GM23248 (cell line): ENCODE results near the gene B3GNT5. TPM values are rescaled to one million over a fixed set of nuclear protein-coding genes. Genes with fewer than 3 reads are reported as not detected.

Experiments used
- DNase-seq: peaks from one replicate; pipeline ENCODE4 v3.0.0-alpha.2; 2015
- H2AFZ ChIP-seq: fragments of 200-600 bp; sonication (generic); 2 replicates; pipeline ENCODE4 v1.6.1; 2016; ENCODE audit warnings: antibody characterized with exemption
- H3F3A ChIP-seq: fragments of 200-600 bp; sonication (generic); 2 replicates; pipeline ENCODE4 v1.6.1; 2016; ENCODE audit warnings: mild to moderate bottlenecking, antibody characterized with exemption, mixed run types; ENCODE audit not compliant: insufficient read depth
- H3K27ac ChIP-seq: fragments of 200-600 bp; sonication (generic); 2 replicates; pipeline ENCODE4 v1.5.1; 2016; ENCODE audit warnings: mild to moderate bottlenecking
- H3K27me3 ChIP-seq: fragments of 200-600 bp; sonication (generic); replicated peaks from 2 replicates; pipeline ENCODE4 v1.6.1; 2016; ENCODE audit warnings: mild to moderate bottlenecking; ENCODE audit not compliant: insufficient read depth
- H3K36me3 ChIP-seq: fragments of 200-600 bp; sonication (generic); 2 replicates; pipeline ENCODE4 v1.6.1; 2016; ENCODE audit warnings: low read depth, mild to moderate bottlenecking
- H3K4me1 ChIP-seq: fragments of 200-600 bp; sonication (generic); 2 replicates; pipeline ENCODE4 v1.6.1; 2016; ENCODE audit warnings: mild to moderate bottlenecking; ENCODE audit not compliant: insufficient read depth
- H3K4me2 ChIP-seq: fragments of 200-600 bp; sonication (generic); one replicate; pipeline ENCODE4 v1.6.1; 2016; ENCODE audit warnings: mild to moderate bottlenecking; ENCODE audit not compliant: unreplicated experiment
- H3K4me3 ChIP-seq: fragments of 200-600 bp; sonication (generic); 2 replicates; pipeline ENCODE4 v1.5.1; 2016; ENCODE audit warnings: mild to moderate bottlenecking
- H3K79me2 ChIP-seq: fragments of 200-600 bp; sonication (generic); 2 replicates; pipeline ENCODE4 v1.6.1; 2016; ENCODE audit warnings: mild to moderate bottlenecking; ENCODE audit not compliant: insufficient read depth
- H3K9ac ChIP-seq: fragments of 200-600 bp; sonication (generic); 2 replicates; pipeline ENCODE4 v1.6.1; 2016; ENCODE audit warnings: mild to moderate bottlenecking
- H3K9me2 ChIP-seq: fragments of 200-600 bp; sonication (generic); 2 replicates; pipeline ENCODE4 v1.6.1; 2016; ENCODE audit warnings: mixed run types, mild to moderate bottlenecking, moderate library complexity; ENCODE audit not compliant: insufficient read depth
- H3K9me3 ChIP-seq: fragments of 200-600 bp; sonication (generic); one replicate; pipeline ENCODE4 v1.6.1; 2017; ENCODE audit warnings: low read depth
- H4K20me1 ChIP-seq: fragments of 200-600 bp; sonication (generic); 2 replicates; pipeline ENCODE4 v1.6.0; 2016; ENCODE audit not compliant: insufficient read depth
- EZH2 ChIP-seq: fragments of 200-600 bp; sonication (generic); IDR thresholded peaks from 2 replicates; pipeline ENCODE4 v1.6.1; 2018; ENCODE audit warnings: antibody characterized with exemption, mild to moderate bottlenecking; ENCODE audit not compliant: insufficient read depth, poor library complexity, severe bottlenecking
- EZH2phosphoT487 ChIP-seq: fragments of 200-600 bp; sonication (generic); IDR thresholded peaks from 2 replicates; pipeline ENCODE4 v1.6.1; 2018; ENCODE audit warnings: antibody characterized with exemption, moderate library complexity, mild to moderate bottlenecking, low read depth; ENCODE audit not compliant: insufficient read depth
- WGBS, 2 experiments: methylation state at CpG; one replicate each; pipeline ENCODE4 v1.1.6; 2015 to 2017; ENCODE audit warnings: low lambda C conversion rate in 2 of 2, low coverage in 1 of 2; ENCODE audit errors: missing lambda C conversion rate in 2 of 2; 5-methylcytosine and 5-hydroxymethylcytosine counted together
- in situ Hi-C: fragments of 300-500 bp; cut with MboI; formaldehyde crosslinking; loops from 2 replicates; pipeline ENCODE4 v1.15.0; 2020
- polyA plus RNA-seq: library from polyadenylated mRNA; unstranded; fragments of >200 nt; fragmentation: Nextera tagmentation; extraction: Ambion mirVana; gene quantifications from 2 replicates; pipeline ENCODE4 v1.2.1, GENCODE V29; 2016
- total RNA-seq: library from RNA; depleted of rRNA; stranded (reverse); fragments of >200 nt; shearing (Covaris generic); gene quantifications from 2 replicates; pipeline ENCODE4 v1.2.3, GENCODE V29; 2014

B3GNT5 gene
- total and polyA plus RNA-seq, 2 experiments from 2014 or later, result 1.3 to 1.8 TPM

GRCh38 chr3:183254487-183255347 lies 1.7 kb downstream of the B3GNT5 start:
- Histone ChIP-seq H4K20me1 (no peaks in the 10 kb centered on the region), H3K4me3 (peak overlapping the region; percentile 84), H3K36me3 (no peaks in the 10 kb centered on the region), H3K9me2 (no peaks in the 10 kb centered on the region), H3F3A (0 out of 2 replicates have a peak, but pooled peaks cover 4% of the 10 kb centered on the region), H3K27me3 (no peaks in the 10 kb centered on the region), H3K4me2 (peak overlapping the region; percentile 97), H3K9ac (peak overlapping the region; percentile 66), H2AFZ (peak overlapping the region; percentile 93), H3K9me3 (no peaks in the 10 kb centered on the region), H3K27ac (no peak overlapping the region), H3K4me1 (no peaks in the 10 kb centered on the region), H3K79me2 (no peaks in the 10 kb centered on the region)
- WGBS, 2 experiments, result 36 to 40% methylated on average over 36 to 38 of the region's 49 CpGs
- TF ChIP-seq EZH2 (no peak), EZH2phosphoT487 (no peak)
- no peak for DNase-seq
- in situ Hi-C loops, result no loop called here

DNA sequence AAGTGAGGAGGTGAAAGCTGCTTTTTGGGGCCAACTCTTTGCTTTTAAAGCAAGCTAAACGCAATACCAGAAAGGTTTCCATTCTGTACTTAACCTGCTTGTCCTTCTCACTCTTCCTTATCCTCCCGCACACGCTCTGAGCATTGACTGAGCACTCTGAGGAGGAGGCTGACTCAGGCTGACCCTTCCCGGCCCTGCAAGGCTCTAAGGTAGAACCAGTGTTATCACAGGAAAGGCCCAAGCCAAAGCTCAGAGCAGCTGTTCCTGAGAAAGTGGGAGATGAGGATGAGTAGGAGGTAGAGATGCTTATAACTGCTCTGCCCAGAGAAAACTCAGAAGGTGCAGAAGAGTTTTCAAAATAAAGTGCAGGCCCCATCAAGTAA lies 2.3 kb downstream of the B3GNT5 start:
- 95 to 98% methylated on average over 4 of the region's 4 CpGs for WGBS, 2 experiments
- Histone ChIP-seq H3K9ac (no peak overlapping the region), H3K36me3 (no peaks in the 10 kb centered on the region), H3K4me1 (no peaks in the 10 kb centered on the region), H3K79me2 (no peaks in the 10 kb centered on the region), H3K9me2 (no peaks in the 10 kb centered on the region), H3K9me3 (no peaks in the 10 kb centered on the region), H3K27ac (no peak overlapping the region), H3K4me2 (no peak overlapping the region), H4K20me1 (no peaks in the 10 kb centered on the region), H3K27me3 (no peaks in the 10 kb centered on the region), H3F3A (0 out of 2 replicates have a peak, but pooled peaks cover 4% of the 10 kb centered on the region), H3K4me3 (no peak overlapping the region), H2AFZ (no peak overlapping the region)
- no peak for DNase-seq
- TF ChIP-seq EZH2 (no peak), EZH2phosphoT487 (no peak)
- in situ Hi-C loops, result no loop called here

GRCh38 chr3:183259087-183259486 lies 6.0 kb downstream of the B3GNT5 start:
- in situ Hi-C loops, result no loop called here
- Histone ChIP-seq H3K4me1 (peaks cover 5% of the 10 kb centered on the region; the same call in 1 of the 2 replicates), H4K20me1 (no peaks in the 10 kb centered on the region), H3K4me3 (no peak overlapping the region), H3K9ac (no peak overlapping the region), H3F3A (peaks cover 4% of the 10 kb centered on the region; the same call in 1 of the 2 replicates), H3K79me2 (no peaks in the 10 kb centered on the region), H3K9me3 (no peaks in the 10 kb centered on the region), H3K4me2 (no peak overlapping the region), H3K27ac (no peak overlapping the region), H3K9me2 (no peaks in the 10 kb centered on the region), H3K27me3 (no peaks in the 10 kb centered on the region), H3K36me3 (no peaks in the 10 kb centered on the region), H2AFZ (no peak overlapping the region)
- TF ChIP-seq EZH2phosphoT487, result no peak
- TF ChIP-seq EZH2, result no peak
- no peak for DNase-seq
- 79 to 84% methylated on average over 3 of the region's 3 CpGs for WGBS, 2 experiments

GRCh38 chr3:183259621-183260020 lies 6.6 kb downstream of the B3GNT5 start:
- peaks cover 5% of the 10 kb centered on the region; the same call in 1 of the 2 replicates for H3K4me1 ChIP-seq
- no peaks in the 10 kb centered on the region for H3K36me3 ChIP-seq
- no peak overlapping the region for H3K4me3 ChIP-seq
- H3K79me2 ChIP-seq, result no peaks in the 10 kb centered on the region
- peaks cover 4% of the 10 kb centered on the region; the same call in 1 of the 2 replicates for H3F3A ChIP-seq
- no peaks in the 10 kb centered on the region for H3K27me3 ChIP-seq
- H3K27ac ChIP-seq, result no peak overlapping the region
- in situ Hi-C loops, result no loop called here
- 89 to 94% methylated on average over 2 of the region's 2 CpGs for WGBS, 2 experiments
- H3K4me2 ChIP-seq, result no peak overlapping the region
- H3K9me2 ChIP-seq, result no peaks in the 10 kb centered on the region
- DNase-seq, result no peak
- no peak overlapping the region for H3K9ac ChIP-seq
- TF ChIP-seq EZH2phosphoT487 (no peak), EZH2 (no peak)
- H3K9me3 ChIP-seq, result no peaks in the 10 kb centered on the region
- H4K20me1 ChIP-seq, result no peaks in the 10 kb centered on the region
- no peak overlapping the region for H2AFZ ChIP-seq
